Ovary (tissue), 9 donors: ENCODE results near the gene BCLAF3. TPM values are rescaled to one million over a fixed set of nuclear protein-coding genes. Genes with fewer than 3 reads are reported as not detected.

Experiments used
- DNase-seq, 5 donors: peaks; one replicate each; pipeline ENCODE4 v3.0.0-alpha.2; 2019 to 2020
- H3K27ac ChIP-seq, 2 donors: fragments of 200-600 bp; one replicate each; pipeline versions ENCODE4 v1.5.1 to v1.8.0; 2019 to 2022
- H3K27me3 ChIP-seq: fragments of 200-600 bp; one replicate; pipeline ENCODE4 v1.8.0; 2022
- H3K36me3 ChIP-seq: fragments of 200-600 bp; sonication (generic); one replicate; pipeline ENCODE4 v1.5.1; 2019
- H3K4me1 ChIP-seq: one replicate; pipeline ENCODE4 v1.8.1; 2013; ENCODE audit warnings: mild to moderate bottlenecking, moderate library complexity; ENCODE audit not compliant: insufficient read depth
- H3K4me3 ChIP-seq: fragments of 200-600 bp; sonication (generic); one replicate; pipeline ENCODE4 v1.5.1; 2017
- H3K9me3 ChIP-seq, 2 donors: fragments of 200-600 bp in 1 of 2; sonication (generic) in 1 of 2; one replicate each; pipeline versions ENCODE4 v1.5.1 to v1.8.1; 2013 to 2019; ENCODE audit warnings: mild to moderate bottlenecking in 1 of 2, moderate library complexity in 1 of 2
- EP300 ChIP-seq: sonication (generic); formaldehyde crosslinking; IDR thresholded peaks from one replicate; pipeline ENCODE4 v1.6.1; 2017; ENCODE audit warnings: antibody characterized with exemption
- POLR2A ChIP-seq: fragments of 450-650 bp; IDR thresholded peaks from one replicate; pipeline ENCODE4 v1.6.1; 2017; ENCODE audit warnings: antibody characterized with exemption, mild to moderate bottlenecking, moderate library complexity
- WGBS, 3 donors: extraction: QIAGEN DNeasy Blood & Tissue Kit in 1 of 3; methylation state at CpG; one replicate each; pipeline versions ENCODE4 v1.1.5 to v1.1.7; 2013 to 2017; 5-methylcytosine and 5-hydroxymethylcytosine counted together
- intact Hi-C, 4 donors: fragments of 100-400 bp; cut with DNase I; formaldehyde crosslinking; loops; one replicate each; pipeline versions ENCODE4 v1.11.0 to v1.15.1; 2022 to 2023
- polyA plus RNA-seq, 2 donors: library from polyadenylated mRNA; stranded (reverse); fragments of 200-250 nt in 1 of 2; fragments of 350-450 nt in 1 of 2; fragmentation: Illumina TruSeq in 1 of 2; extraction: RNeasy Lipid Tissue Mini Kit (QIAGEN cat#74804) in 1 of 2; gene quantifications; one replicate each; pipeline ENCODE4 v1.2.3, GENCODE V29; 2013 to 2014
- total RNA-seq, 7 donors: library from RNA; depleted of rRNA in 2 of 7; stranded (reverse); fragments of >200 nt in 2 of 7; fragmentation: NEBNext Ultra II Directional in 3 of 7; extraction: Animal tissue kit (Norgen Biotek cat#: 25700) in 3 of 7; gene quantifications; one replicate each; pipeline versions ENCODE4 v1.1.0 to v1.2.4, GENCODE V29; 2016 to 2023
- TF ChIP-seq, protein P1 (sequence below), 3 donors: fragments of 450-650 bp in 2 of 3; fragments of 200-600 bp in 1 of 3; IDR thresholded peaks; one replicate each; pipeline versions ENCODE4 v1.5.1 to v1.8.0; 2016 to 2022; ENCODE audit warnings: antibody characterized with exemption in 3 of 3, mild to moderate bottlenecking in 1 of 3
- donor health status: DM: no; HTN: no; CAD: no; lungs with moderate emphysema.
- donor health status: DM: no; HTN: no; CAD: no.
- donor health status: Bipolar disorder and iron deficiency.
- donor health status: DM: yes; HTN: yes; CAD: no.
- donor health status: DM: no; HTN: no; CAD: no.
- donor health status: DM: yes; HTN: yes; CAD: no.

The BCLAF3 gene
- total and polyA plus RNA-seq, 9 donors, result 4.1 to 19.1 (median 11.2) TPM

GRCh38 chrX:20029728-20030127 is 38.9 kb upstream of the BCLAF3 start:
- Histone ChIP-seq H3K27ac (no peak overlapping the region), H3K27me3 (no peaks in the 10 kb centered on the region), H3K4me3 (no peak overlapping the region), H3K9me3 (no peaks in the 10 kb centered on the region), H3K36me3 (no peaks in the 10 kb centered on the region), H3K4me1 (no peaks in the 10 kb centered on the region)
- no peak for DNase-seq
- TF ChIP-seq POLR2A (no peak), EP300 (no peak)
- TF ChIP-seq, protein P1, sequence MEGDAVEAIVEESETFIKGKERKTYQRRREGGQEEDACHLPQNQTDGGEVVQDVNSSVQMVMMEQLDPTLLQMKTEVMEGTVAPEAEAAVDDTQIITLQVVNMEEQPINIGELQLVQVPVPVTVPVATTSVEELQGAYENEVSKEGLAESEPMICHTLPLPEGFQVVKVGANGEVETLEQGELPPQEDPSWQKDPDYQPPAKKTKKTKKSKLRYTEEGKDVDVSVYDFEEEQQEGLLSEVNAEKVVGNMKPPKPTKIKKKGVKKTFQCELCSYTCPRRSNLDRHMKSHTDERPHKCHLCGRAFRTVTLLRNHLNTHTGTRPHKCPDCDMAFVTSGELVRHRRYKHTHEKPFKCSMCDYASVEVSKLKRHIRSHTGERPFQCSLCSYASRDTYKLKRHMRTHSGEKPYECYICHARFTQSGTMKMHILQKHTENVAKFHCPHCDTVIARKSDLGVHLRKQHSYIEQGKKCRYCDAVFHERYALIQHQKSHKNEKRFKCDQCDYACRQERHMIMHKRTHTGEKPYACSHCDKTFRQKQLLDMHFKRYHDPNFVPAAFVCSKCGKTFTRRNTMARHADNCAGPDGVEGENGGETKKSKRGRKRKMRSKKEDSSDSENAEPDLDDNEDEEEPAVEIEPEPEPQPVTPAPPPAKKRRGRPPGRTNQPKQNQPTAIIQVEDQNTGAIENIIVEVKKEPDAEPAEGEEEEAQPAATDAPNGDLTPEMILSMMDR (IDR thresholded peaks at IDR 0.05), result no peak
- WGBS, 3 donors, result 58 to 76% (median 63%) methylated on average over 2 of the region's 2 CpGs
- intact Hi-C loops, result no loop called here

DNA sequence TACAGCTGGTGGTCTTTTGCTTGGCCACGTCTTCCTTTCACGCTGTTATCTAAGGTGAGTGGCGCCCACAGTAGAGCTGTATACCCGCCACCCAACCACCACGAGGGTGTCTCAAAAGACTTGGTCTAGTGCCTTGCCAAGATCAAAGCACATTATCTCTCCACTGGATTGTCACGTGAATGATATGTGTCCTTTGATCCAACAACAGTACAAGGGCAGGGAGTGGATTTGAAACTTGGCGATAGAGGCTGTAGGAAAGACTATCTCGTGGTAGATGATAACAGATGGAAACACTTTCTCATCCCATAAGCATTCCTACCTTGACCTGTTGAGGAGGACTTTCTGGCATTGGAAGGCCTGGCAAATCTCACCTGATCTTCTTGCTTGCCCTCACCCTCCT is 37.7 kb upstream of the BCLAF3 start:
- intact Hi-C loops, result no loop called here
- Histone ChIP-seq H3K36me3 (no peaks in the 10 kb centered on the region), H3K4me3 (no peak overlapping the region), H3K27me3 (no peaks in the 10 kb centered on the region), H3K9me3 (no peaks in the 10 kb centered on the region), H3K4me1 (no peaks in the 10 kb centered on the region), H3K27ac (no peak overlapping the region)
- 78 to 86% (median 80%) methylated on average over 8 of the region's 8 CpGs for WGBS, 3 donors
- no peak for DNase-seq
- no peak for TF ChIP-seq POLR2A
- TF ChIP-seq, protein P1 (IDR thresholded peaks at IDR 0.05), result no peak
- no peak for TF ChIP-seq EP300

DNA sequence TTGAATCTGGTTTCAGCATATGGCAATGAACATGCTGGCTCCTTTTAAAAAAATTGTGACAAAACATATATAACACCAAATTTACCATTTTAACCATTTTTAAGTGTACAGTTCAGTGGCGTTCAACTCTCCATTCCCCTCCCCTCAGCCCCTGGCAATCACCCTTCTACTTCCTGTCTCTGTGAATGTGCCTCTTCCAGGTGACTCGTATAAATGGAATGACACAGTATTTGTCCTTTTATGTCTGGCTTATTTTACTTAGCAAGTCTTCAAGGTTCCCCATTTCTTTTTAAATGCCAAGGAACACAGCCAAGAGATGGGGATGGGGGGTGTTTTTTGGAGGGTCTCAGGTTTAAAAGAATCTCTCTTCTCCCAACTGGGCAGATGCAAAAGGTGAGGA is 35.4 kb upstream of the BCLAF3 start:
- no peaks in the 10 kb centered on the region for H3K9me3 ChIP-seq
- no peak for DNase-seq
- 36 to 49% (median 43%) methylated on average over 2 of the region's 2 CpGs for WGBS, 3 donors
- H3K27ac ChIP-seq, result no peak overlapping the region
- H3K36me3 ChIP-seq, result no peaks in the 10 kb centered on the region
- TF ChIP-seq POLR2A, result no peak
- no peaks in the 10 kb centered on the region for H3K27me3 ChIP-seq
- intact Hi-C loops, result no loop called here
- no peaks in the 10 kb centered on the region for H3K4me1 ChIP-seq
- no peak overlapping the region for H3K4me3 ChIP-seq

DNA sequence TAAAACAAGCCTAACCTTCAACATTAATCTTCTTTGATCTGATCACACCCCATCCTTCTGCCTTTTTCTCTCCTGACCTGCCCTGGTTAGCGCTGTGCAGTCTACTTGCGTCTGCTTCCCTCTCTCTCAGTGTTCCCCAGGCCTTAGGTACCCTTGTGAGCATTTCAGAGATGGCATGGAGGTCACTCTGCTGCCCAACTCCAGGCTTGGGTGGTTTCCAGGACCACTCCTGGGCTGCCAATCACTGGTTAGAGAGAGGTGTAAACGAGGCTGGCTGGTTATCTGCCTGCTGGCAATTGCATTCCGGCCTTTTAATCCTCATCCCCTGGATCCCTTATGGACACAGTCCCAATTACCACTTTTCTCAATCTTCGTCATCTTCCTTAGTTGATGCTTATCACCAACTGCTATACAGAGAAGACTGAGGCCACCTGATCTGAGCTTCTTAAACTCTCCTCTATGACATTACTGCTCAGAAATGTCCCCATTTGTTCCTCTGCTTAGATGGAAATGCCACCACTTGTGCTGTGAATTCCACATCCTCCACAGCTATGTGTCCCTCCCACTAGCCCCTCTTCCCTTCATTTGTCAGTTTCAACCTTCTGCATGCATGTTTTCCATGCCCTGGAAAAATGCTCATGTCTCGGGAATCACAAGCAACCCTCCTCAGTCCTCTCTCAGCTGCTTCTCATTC is 29.0 kb upstream of the BCLAF3 start:
- intact Hi-C loops, result no loop called here
- Histone ChIP-seq H3K27ac (no peak overlapping the region), H3K27me3 (no peaks in the 10 kb centered on the region), H3K9me3 (no peaks in the 10 kb centered on the region), H3K36me3 (no peaks in the 10 kb centered on the region), H3K4me3 (no peak overlapping the region), H3K4me1 (no peaks in the 10 kb centered on the region)
- TF ChIP-seq POLR2A (no peak), EP300 (no peak)
- TF ChIP-seq, protein P1 (IDR thresholded peaks at IDR 0.05), result no peak
- WGBS, 3 donors, result 80 to 82% (median 80%) methylated on average over 6 of the region's 6 CpGs
- DNase-seq, result no peak

DNA sequence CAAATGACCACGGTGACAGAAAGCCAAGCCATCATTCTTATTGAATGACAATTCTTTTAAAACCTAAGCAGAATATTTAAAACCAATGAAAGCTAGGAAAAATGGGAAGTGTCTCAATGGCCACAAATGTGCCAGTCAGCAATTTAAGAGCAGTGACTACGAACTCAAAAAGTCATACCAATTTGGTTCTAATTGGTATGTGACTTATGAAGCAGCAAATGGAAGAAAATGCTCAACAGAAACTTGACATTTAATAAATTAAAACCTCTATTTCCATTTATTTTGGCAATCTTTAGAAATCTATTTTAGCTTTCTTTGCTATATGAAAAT is 25.7 kb upstream of the BCLAF3 start:
- H3K27ac ChIP-seq, result no peak overlapping the region
- TF ChIP-seq, protein P1 (IDR thresholded peaks at IDR 0.05), result no peak
- TF ChIP-seq POLR2A (no peak), EP300 (no peak)
- no peaks in the 10 kb centered on the region for H3K4me1 ChIP-seq
- no peak for DNase-seq
- intact Hi-C loops, result no loop called here
- 80 to 87% (median 86%) methylated on average over 2 of the region's 2 CpGs for WGBS, 3 donors
- no peaks in the 10 kb centered on the region for H3K36me3 ChIP-seq
- H3K27me3 ChIP-seq, result no peaks in the 10 kb centered on the region
- no peak overlapping the region for H3K4me3 ChIP-seq
- no peaks in the 10 kb centered on the region for H3K9me3 ChIP-seq
